GM10266 (cell line): ENCODE data around the gene NOL3.

ENCODE experiments used
- DNase-seq: peaks from one replicate; pipeline ENCODE4 v3.0.0; 2012; ENCODE audit errors: extremely low spot score
- TF ChIP-seq, protein P1 (sequence below): IDR thresholded peaks from 2 replicates; pipeline ENCODE4 v1.5.1; 2012; ENCODE audit warnings: mild to moderate bottlenecking, low read depth; ENCODE audit not compliant: control insufficient read depth, insufficient read depth; ENCODE audit errors: missing control alignments

The NOL3 gene

DNA sequence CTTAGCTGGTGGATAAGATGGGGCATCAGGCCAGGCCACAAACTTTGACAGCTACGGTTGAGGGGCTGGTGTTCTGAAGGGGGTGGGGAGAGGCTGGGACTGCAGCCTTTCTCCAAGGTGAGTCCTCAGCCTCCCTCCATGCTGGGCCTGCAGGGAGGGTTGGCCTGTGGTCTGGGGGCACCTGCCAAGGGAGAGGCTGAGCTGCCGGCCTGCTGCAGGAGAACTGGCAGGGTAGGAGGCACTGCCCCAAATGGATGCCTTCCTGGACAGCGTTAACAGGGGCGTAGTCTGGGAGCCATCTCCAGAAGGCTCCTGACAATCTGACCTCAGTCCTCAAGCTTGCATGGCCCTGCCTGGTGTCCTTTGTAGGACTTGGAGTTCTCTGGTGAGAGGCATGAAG lies 33.7 kb downstream of the NOL3 start:
- TF ChIP-seq, protein P1, sequence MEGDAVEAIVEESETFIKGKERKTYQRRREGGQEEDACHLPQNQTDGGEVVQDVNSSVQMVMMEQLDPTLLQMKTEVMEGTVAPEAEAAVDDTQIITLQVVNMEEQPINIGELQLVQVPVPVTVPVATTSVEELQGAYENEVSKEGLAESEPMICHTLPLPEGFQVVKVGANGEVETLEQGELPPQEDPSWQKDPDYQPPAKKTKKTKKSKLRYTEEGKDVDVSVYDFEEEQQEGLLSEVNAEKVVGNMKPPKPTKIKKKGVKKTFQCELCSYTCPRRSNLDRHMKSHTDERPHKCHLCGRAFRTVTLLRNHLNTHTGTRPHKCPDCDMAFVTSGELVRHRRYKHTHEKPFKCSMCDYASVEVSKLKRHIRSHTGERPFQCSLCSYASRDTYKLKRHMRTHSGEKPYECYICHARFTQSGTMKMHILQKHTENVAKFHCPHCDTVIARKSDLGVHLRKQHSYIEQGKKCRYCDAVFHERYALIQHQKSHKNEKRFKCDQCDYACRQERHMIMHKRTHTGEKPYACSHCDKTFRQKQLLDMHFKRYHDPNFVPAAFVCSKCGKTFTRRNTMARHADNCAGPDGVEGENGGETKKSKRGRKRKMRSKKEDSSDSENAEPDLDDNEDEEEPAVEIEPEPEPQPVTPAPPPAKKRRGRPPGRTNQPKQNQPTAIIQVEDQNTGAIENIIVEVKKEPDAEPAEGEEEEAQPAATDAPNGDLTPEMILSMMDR = no peak
- no peak for DNase-seq

DNA sequence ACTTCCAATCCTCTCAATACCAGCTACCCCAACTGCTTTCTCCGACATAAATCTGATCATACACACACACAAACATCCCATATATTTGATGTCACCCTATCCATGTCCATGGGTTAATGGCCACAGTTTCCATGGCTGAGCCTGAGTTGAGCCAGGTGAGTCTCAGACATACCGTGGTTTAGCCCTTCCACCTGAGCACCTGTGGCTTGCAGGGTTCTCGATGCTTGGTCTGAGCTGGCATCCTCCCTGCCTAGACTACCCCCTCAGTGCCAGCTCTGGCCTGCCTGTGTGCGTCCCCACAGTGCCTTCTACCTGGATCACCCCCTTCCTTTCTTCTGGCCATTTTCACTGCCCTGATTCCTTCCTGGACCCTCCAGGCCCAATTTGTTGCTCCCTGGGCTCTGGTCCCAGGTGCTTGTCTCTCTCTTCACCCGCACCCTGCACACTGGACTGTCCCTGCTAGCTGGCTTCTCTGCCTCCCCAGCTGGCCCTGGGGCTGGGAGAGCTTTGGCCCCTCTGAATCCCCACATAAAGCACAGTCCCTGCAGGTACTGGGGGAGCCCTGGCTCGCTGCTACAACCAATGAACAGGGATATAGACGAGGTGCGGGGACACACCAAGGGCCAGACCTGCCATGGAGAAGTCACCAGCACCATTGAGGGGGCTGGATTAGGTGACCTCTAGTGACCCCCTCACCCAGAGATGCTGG lies 35.9 kb downstream of the NOL3 start:
- no peak for DNase-seq
- TF ChIP-seq, protein P1 = no peak

DNA sequence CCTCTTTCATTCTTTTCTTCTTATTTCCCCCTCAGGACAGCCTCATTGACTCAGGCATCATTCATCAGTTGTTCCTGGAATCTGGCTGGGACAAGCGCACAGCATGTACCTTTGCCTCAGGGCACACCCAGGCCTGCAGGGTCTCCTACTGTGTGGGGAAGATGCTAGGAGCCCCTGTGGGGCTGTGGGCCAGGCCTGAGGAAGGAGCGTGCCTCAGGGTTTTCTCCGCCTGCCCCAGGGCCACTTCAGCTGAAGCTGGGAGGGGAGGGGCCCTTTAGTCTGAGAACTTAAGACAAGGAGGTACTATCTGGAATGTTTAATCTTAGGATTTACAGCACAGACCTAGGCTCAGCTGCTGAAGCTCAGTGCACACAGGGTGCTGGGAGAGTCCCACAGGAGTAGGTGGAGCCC lies 36.5 kb downstream of the NOL3 start:
- no peak for DNase-seq
- TF ChIP-seq, protein P1 = no peak

DNA sequence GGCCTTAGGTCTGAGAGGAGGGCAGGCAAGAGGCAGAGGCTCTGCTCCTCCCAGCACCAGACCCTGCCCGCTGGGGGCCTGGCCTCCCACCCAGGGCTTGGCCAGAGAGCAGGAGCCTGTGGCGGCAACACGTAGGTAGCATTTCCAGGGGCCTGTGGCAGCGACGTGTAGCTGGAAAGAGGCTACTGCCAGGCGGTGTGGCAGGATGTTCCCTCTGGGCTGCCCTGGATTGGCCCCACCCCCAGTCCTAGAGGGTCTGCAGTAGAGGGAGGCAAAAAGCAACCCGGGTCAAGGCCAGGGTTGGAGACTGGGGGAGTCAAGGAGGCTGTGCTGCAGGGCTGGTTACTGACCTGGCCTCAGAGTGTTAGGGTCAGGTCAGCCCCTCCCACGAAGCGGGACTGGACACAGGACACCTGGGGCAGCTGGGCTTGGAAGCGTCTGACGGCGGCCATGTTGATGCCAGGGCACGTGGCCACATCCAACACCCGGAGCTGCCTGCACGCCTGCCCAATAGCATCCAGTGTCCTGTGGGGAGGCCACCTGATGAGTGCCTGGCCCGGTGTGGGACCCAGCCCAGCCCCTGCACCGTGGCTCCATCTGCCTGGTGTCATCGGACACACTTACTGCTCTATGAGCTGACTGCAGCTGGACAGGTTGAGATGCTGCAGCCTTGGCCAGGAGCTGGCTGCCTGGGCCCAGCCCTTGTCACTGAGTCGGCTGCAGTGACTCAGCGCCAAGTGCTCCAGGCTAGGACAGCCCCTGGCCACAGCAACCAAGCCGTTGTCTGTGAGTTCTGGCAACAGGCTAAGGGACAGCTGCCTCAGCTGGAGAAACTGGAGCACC lies 37.1 kb downstream of the NOL3 start:
- DNase-seq = no peak
- TF ChIP-seq, protein P1 = no peak

DNA sequence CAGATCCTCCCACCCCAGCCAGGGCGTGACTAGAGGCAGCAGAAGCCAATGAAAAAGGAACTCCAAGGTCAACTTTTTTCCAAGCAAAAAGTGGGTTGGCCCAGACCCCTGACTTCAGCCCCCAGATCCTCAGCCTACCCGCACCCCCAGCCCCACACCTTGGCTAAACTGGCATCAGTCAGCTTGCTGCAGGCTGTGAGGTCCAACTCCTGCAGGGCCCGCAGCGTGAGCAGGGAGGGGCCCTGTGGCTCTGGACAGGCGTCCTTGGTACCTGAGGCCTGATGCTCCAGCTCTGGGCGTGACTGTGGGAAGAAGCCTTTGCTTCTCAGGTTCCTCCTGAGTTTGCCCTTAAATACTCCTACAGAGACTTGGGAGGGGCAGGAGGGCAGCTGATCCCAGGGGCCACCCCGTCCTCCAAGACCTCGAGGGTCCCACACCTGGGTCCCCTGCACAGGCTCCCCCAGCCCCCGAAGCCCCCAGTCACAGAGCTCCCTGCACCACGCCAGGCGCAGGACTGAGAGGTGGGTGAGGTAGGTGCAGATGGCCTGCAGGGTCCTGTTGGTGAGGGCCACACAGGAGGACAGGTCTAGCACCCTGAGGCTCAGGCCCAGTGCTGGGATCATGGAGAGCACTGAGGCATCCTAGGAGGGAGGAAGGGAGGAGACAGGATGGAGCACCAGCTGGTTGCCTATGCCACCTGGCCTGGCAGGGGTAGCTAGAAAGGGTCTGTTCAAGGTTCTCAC lies 38.0 kb downstream of the NOL3 start:
- DNase-seq = no peak
- TF ChIP-seq, protein P1 = no peak

DNA sequence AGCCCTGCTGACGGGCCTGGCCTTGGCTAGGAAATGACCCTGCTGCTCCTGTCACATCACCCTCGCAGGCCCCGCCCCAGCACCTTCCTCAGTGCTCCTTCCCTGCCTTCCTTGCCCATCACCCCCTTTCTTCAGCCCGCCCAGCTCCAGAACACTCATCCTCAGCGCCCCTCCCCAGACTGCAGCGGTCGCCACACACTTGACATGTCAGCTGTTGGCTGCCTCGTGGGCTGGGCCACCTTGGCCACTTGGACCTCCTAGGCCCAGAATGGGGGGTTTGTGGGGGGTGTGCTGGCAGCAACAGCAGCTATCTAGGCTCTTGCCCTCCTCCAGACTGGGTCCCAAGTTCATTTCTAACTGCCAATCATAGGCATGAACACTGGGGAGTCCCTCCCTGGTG lies 39.2 kb downstream of the NOL3 start:
- DNase-seq = no peak
- TF ChIP-seq, protein P1 = no peak
